GM18520 (cell line): ENCODE data around the gene DCN.

Source experiments
- ATAC-seq: cut with Tn5 transposase; IDR thresholded peaks from one replicate; pipeline ENCODE4 v1.9.1; 2021; ENCODE audit not compliant: unreplicated experiment

DCN gene

GRCh38 chr12:91188778-91189177, 6.2 kb upstream of the DCN start:
- ATAC-seq: no peak

- ATAC-seq: no peak
Measured at GRCh38 chr12:91186156-91186555, 3.5 kb upstream of the DCN start.

- no peak for ATAC-seq
Measured at GRCh38 chr12:91185421-91185820, 2.8 kb upstream of the DCN start.

- no peak for ATAC-seq
Measured at GRCh38 chr12:91183551-91183950, 934 bp upstream of the DCN start.

GRCh38 chr12:91180582-91181395, 1.8 kb downstream of the DCN start:
- ATAC-seq: no peak

- no peak for ATAC-seq
Measured at GRCh38 chr12:91179966-91180561, 2.6 kb downstream of the DCN start.

- no peak for ATAC-seq
Measured at GRCh38 chr12:91179315-91179714, 3.3 kb downstream of the DCN start.

GRCh38 chr12:91178781-91179180, 3.8 kb downstream of the DCN start:
- no peak for ATAC-seq

GRCh38 chr12:91178139-91178561, 4.5 kb downstream of the DCN start:
- ATAC-seq: no peak

GRCh38 chr12:91177381-91177780, 5.2 kb downstream of the DCN start:
- ATAC-seq: no peak

- no peak for ATAC-seq
Measured at GRCh38 chr12:91176915-91177314, 5.7 kb downstream of the DCN start.

GRCh38 chr12:91176358-91176757, 6.3 kb downstream of the DCN start:
- no peak for ATAC-seq

- ATAC-seq: no peak
Measured at GRCh38 chr12:91173124-91173523, 9.5 kb downstream of the DCN start.

GRCh38 chr12:91172096-91172495, 10.5 kb downstream of the DCN start:
- ATAC-seq: no peak

GRCh38 chr12:91171476-91171875, 11.1 kb downstream of the DCN start:
- ATAC-seq: no peak

GRCh38 chr12:91163116-91163515, 19.5 kb downstream of the DCN start:
- ATAC-seq: no peak

GRCh38 chr12:91161009-91161408, 21.6 kb downstream of the DCN start:
- ATAC-seq: no peak

- no peak for ATAC-seq
Measured at GRCh38 chr12:91155990-91156389, 26.6 kb downstream of the DCN start.

GRCh38 chr12:91154131-91154530, 28.5 kb downstream of the DCN start:
- no peak for ATAC-seq

GRCh38 chr12:91144053-91144452, 38.6 kb downstream of the DCN start:
- ATAC-seq: no peak

GRCh38 chr12:91143206-91143605, 39.4 kb downstream of the DCN start:
- no peak for ATAC-seq

GRCh38 chr12:91142221-91142631, 40.4 kb downstream of the DCN start:
- ATAC-seq: no peak
